Thyroid gland (tissue), 4 donors: Measurements from ENCODE around the gene EML6. TPM values are rescaled to one million over a fixed set of nuclear protein-coding genes. Genes with fewer than 3 reads are reported as not detected.

Experiments used
- DNase-seq, 2 donors: peaks; one replicate each; pipeline ENCODE4 v3.0.0-alpha.2; 2019
- H3K27ac ChIP-seq, 3 donors: fragments of 200-600 bp; sonication (generic); 1 replicate in 2 of 3; 2 replicates in 1 of 3; pipeline ENCODE4 v1.5.1; 2016 to 2019; ENCODE audit warnings: mild to moderate bottlenecking in 1 of 3, moderate library complexity in 1 of 3
- H3K27me3 ChIP-seq: fragments of 200-600 bp; sonication (generic); one replicate; pipeline ENCODE4 v1.5.1; 2019
- H3K36me3 ChIP-seq, 2 donors: fragments of 200-600 bp; sonication (generic); one replicate each; pipeline ENCODE4 v1.5.1; 2016 to 2019
- H3K4me1 ChIP-seq, 2 donors: fragments of 200-600 bp; sonication (generic); one replicate each; pipeline ENCODE4 v1.5.1; 2017 to 2019
- H3K4me3 ChIP-seq, 3 donors: fragments of 200-600 bp; sonication (generic); replicated peaks in 1 of 3; 1 replicate in 2 of 3; 2 replicates in 1 of 3; pipeline ENCODE4 v1.5.1; 2016; ENCODE audit warnings: mild to moderate bottlenecking in 1 of 3
- H3K9me3 ChIP-seq: fragments of 200-600 bp; sonication (generic); one replicate; pipeline ENCODE4 v1.5.1; 2017
- POLR2A ChIP-seq, 2 donors: fragments of 450-650 bp; IDR thresholded peaks; one replicate each; pipeline ENCODE4 v1.6.1; 2017; ENCODE audit warnings: antibody characterized with exemption in 2 of 2, mild to moderate bottlenecking in 2 of 2, moderate library complexity in 1 of 2
- WGBS, 2 donors: methylation state at CpG; one replicate each; pipeline ENCODE4 v1.1.5; 2017; 5-methylcytosine and 5-hydroxymethylcytosine counted together
- intact Hi-C: fragments of 100-400 bp; cut with DNase I; formaldehyde crosslinking; loops from one replicate; pipeline ENCODE4 v1.15.1; 2023
- small RNA-seq: library from RNA; depleted of rRNA; stranded (forward); fragments of <200 nt; gene quantifications from one replicate; pipeline ENCODE3, GENCODE V24; 2016
- total RNA-seq, 4 donors: library from RNA; depleted of rRNA; stranded (reverse); fragments of >200 nt; gene quantifications; one replicate each; pipeline ENCODE4 v1.2.3, GENCODE V29; 2016
- TF ChIP-seq, protein P1 (sequence below), 6 experiments: fragments of 200-600 bp in 3 of 6; fragments of 450-650 bp in 3 of 6; sonication (generic) in 3 of 6; IDR thresholded peaks; one replicate each; pipeline ENCODE4 v1.5.1; 2016 to 2019; ENCODE audit warnings: antibody characterized with exemption in 6 of 6, mild to moderate bottlenecking in 2 of 6, inconsistent platforms in 1 of 6, moderate library complexity in 1 of 6

Gene EML6
- total RNA-seq, 4 donors from 2014 or later = 5.6 to 24.8 (median 20.3) TPM

DNA sequence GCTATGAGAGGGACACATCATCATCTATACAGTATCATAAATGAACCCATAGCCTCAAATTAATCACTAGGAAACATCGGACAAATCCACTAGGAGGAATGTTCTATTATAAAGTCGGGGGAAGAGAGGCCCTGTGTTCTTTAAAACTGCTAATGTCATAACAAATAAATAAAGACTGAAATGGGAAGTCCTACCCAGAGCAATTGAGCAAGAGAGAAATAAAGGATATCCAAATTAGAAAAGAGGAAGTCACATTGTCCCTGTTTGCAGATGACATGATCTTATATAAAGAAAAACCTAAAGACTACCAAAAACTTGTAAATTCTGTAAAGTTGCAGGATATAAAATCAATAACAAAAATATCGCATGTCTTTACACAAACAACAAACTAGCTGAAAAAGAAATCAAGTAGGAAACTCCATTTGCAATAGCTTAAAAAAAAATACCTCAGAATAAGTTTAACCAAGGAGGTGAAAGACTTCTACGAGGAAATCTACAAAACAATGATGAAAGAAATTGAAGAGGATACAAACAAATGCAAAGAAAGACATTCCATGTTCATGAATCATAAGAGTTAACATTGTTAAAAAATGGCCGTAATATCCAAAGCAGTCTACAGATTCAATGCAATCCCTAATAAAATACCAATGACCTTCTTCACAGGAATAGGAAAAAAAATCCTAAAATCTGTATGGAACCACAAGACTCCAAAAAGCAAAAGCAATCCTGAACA lies 296.2 kb downstream of the EML6 start:
- Histone ChIP-seq H3K27ac (no peak overlapping the region), H3K9me3 (no peaks in the 10 kb centered on the region), H3K36me3 (no peaks in the 10 kb centered on the region), H3K4me1 (peaks cover under 1 to 2% of the 10 kb centered on the region in 2 donors), H3K27me3 (no peaks in the 10 kb centered on the region), H3K4me3 (no peak overlapping the region)
- intact Hi-C loops = no loop called here
- TF ChIP-seq, protein P1, sequence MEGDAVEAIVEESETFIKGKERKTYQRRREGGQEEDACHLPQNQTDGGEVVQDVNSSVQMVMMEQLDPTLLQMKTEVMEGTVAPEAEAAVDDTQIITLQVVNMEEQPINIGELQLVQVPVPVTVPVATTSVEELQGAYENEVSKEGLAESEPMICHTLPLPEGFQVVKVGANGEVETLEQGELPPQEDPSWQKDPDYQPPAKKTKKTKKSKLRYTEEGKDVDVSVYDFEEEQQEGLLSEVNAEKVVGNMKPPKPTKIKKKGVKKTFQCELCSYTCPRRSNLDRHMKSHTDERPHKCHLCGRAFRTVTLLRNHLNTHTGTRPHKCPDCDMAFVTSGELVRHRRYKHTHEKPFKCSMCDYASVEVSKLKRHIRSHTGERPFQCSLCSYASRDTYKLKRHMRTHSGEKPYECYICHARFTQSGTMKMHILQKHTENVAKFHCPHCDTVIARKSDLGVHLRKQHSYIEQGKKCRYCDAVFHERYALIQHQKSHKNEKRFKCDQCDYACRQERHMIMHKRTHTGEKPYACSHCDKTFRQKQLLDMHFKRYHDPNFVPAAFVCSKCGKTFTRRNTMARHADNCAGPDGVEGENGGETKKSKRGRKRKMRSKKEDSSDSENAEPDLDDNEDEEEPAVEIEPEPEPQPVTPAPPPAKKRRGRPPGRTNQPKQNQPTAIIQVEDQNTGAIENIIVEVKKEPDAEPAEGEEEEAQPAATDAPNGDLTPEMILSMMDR (IDR thresholded peaks at IDR 0.05) = no peak
- no peak for TF ChIP-seq POLR2A (IDR thresholded peaks at IDR 0.05)
- no peak for DNase-seq
- WGBS, 2 donors = 74 to 83% methylated on average over 5 of the region's 5 CpGs

Small RNA genes within 50 kb of the gene (small RNA-seq; reads per million reads assigned to genes)
- gene RNU6-433P (not detected), gene RNU7-81P (not detected)
